ENCODE measurements around the gene RBBP8NL. TPM values are rescaled to one million over a fixed set of nuclear protein-coding genes. Genes with fewer than 3 reads are reported as not detected.

Gene RBBP8NL
- polyA plus RNA-seq, 3 donors, result not detected

- Histone ChIP-seq H4K20me1 (ENCODE audit: insufficient read depth, low read length) (no peaks in the 10 kb centered on the region), H3K4me3 (replicated peaks in 1 of 3; ENCODE audit: low read depth in 2 of 3, low read length in 3 of 3) (no peak overlapping the region), H3K4me2 (replicated peaks; ENCODE audit: extremely low read depth, low read length, poor library complexity, severe bottlenecking) (no peak overlapping the region), H3K36me3 (replicated peaks in 1 of 2; ENCODE audit: control insufficient read depth in 1 of 2, insufficient read depth in 2 of 2, low read length in 2 of 2) (no peaks in the 10 kb centered on the region), H2AFZ (ENCODE audit: insufficient read depth, low read depth, low read length, poor library complexity, severe bottlenecking) (no peak overlapping the region), H3K9ac (ENCODE audit: insufficient read depth, low read length, poor library complexity, severe bottlenecking) (no peak overlapping the region), H3K27ac (ENCODE audit: low read depth in 1 of 2, low read length in 2 of 2) (no peak overlapping the region), H3K4me1 (ENCODE audit: control insufficient read depth in 1 of 2, insufficient read depth in 2 of 2, low read length in 2 of 2) (no peaks in the 10 kb centered on the region), H3K27me3 (ENCODE audit: control insufficient read depth in 2 of 2, insufficient read depth in 2 of 2, low read length in 2 of 2) (no peaks in the 10 kb centered on the region), H3K9me3 (replicated peaks in 1 of 2; ENCODE audit: control insufficient read depth in 1 of 2, insufficient read depth in 1 of 2, low read length in 2 of 2) (peaks cover 0 to 5% of the 10 kb centered on the region in 2 donors), H3K79me2 (ENCODE audit: insufficient read depth, low read length) (no peaks in the 10 kb centered on the region)
- Mint-ChIP-seq H3K4me3 (no peak overlapping the region), H3K9me3 (peaks cover 0 to 5% (median 0%) of the 10 kb centered on the region in 7 donors), H3K36me3 (no peaks in the 10 kb centered on the region), H3K27ac (no peak overlapping the region), H3K27me3 (ENCODE audit: low read depth in 3 of 3) (peaks cover 2 to 14% (median 7%) of the 10 kb centered on the region in 3 donors), H3K4me1 (no peaks in the 10 kb centered on the region)
- no peak for TF ChIP-seq CTCF (IDR thresholded peaks at IDR 0.05)
- intact Hi-C loops (cut with micrococcal nuclease), result no loop called here
- no peak for DNase-seq
- 90% methylated on average over 20 of the region's 21 CpGs for WGBS (ENCODE audit: insufficient coverage)
These were observed 1.9 kb downstream of the RBBP8NL start for GRCh38 chr20:62425281-62426058.

- no peak overlapping the region for H3K4me2 ChIP-seq (replicated peaks; ENCODE audit: extremely low read depth, low read length, poor library complexity, severe bottlenecking)
- no peak overlapping the region for H3K4me3 Mint-ChIP-seq
- H3K4me3 ChIP-seq (replicated peaks in 1 of 3; ENCODE audit: low read depth in 2 of 3, low read length in 3 of 3), result no peak overlapping the region
- no peak overlapping the region for H3K27ac Mint-ChIP-seq
- H3K79me2 ChIP-seq (ENCODE audit: insufficient read depth, low read length), result no peaks in the 10 kb centered on the region
- peaks cover 0 to 5% (median 0%) of the 10 kb centered on the region in 7 donors for H3K9me3 Mint-ChIP-seq
- H3K4me1 ChIP-seq (ENCODE audit: control insufficient read depth in 1 of 2, insufficient read depth in 2 of 2, low read length in 2 of 2), result no peaks in the 10 kb centered on the region
- H3K4me1 Mint-ChIP-seq, result no peaks in the 10 kb centered on the region
- peaks cover 0 to 5% of the 10 kb centered on the region in 2 donors for H3K9me3 ChIP-seq (replicated peaks in 1 of 2; ENCODE audit: control insufficient read depth in 1 of 2, insufficient read depth in 1 of 2, low read length in 2 of 2)
- no peak overlapping the region for H3K27ac ChIP-seq (ENCODE audit: low read depth in 1 of 2, low read length in 2 of 2)
- H3K36me3 Mint-ChIP-seq, result no peaks in the 10 kb centered on the region
- H3K27me3 ChIP-seq (ENCODE audit: control insufficient read depth in 2 of 2, insufficient read depth in 2 of 2, low read length in 2 of 2), result no peaks in the 10 kb centered on the region
- peaks cover 3 to 16% (median 7%) of the 10 kb centered on the region in 3 donors for H3K27me3 Mint-ChIP-seq (ENCODE audit: low read depth in 3 of 3)
- TF ChIP-seq CTCF (IDR thresholded peaks at IDR 0.05), result no peak
- intact Hi-C loops (cut with micrococcal nuclease), result no loop called here
- H3K9ac ChIP-seq (ENCODE audit: insufficient read depth, low read length, poor library complexity, severe bottlenecking), result no peak overlapping the region
- no peak for DNase-seq
- no peak overlapping the region for H2AFZ ChIP-seq (ENCODE audit: insufficient read depth, low read depth, low read length, poor library complexity, severe bottlenecking)
- H4K20me1 ChIP-seq (ENCODE audit: insufficient read depth, low read length), result no peaks in the 10 kb centered on the region
- no peaks in the 10 kb centered on the region for H3K36me3 ChIP-seq (replicated peaks in 1 of 2; ENCODE audit: control insufficient read depth in 1 of 2, insufficient read depth in 2 of 2, low read length in 2 of 2)
- 77% methylated on average over 17 of the region's 23 CpGs for WGBS (ENCODE audit: insufficient coverage)
These were observed 2.9 kb downstream of the RBBP8NL start for GRCh38 chr20:62424249-62425107.
